Measurements from ENCODE around the gene GNAT2.

Gene GNAT2

GRCh38 chr1:109626682-109627408 is 7.4 kb upstream of the GNAT2 start:
- DNase-seq, result no peak

- DNase-seq, result no peak
Measured at GRCh38 chr1:109625601-109626560, 6.5 kb upstream of the GNAT2 start.

GRCh38 chr1:109625176-109625575 is 5.8 kb upstream of the GNAT2 start:
- no peak for DNase-seq

GRCh38 chr1:109624201-109625010 is 5.0 kb upstream of the GNAT2 start:
- no peak for DNase-seq

- DNase-seq, result no peak
Measured at GRCh38 chr1:109623601-109624161, 4.3 kb upstream of the GNAT2 start.

GRCh38 chr1:109622895-109623294 is 3.5 kb upstream of the GNAT2 start:
- no peak for DNase-seq

- DNase-seq, result no peak
Measured at GRCh38 chr1:109622137-109622892, 2.9 kb upstream of the GNAT2 start.

GRCh38 chr1:109621379-109622136 is 2.1 kb upstream of the GNAT2 start:
- no peak for DNase-seq

GRCh38 chr1:109620841-109621286 is 1.4 kb upstream of the GNAT2 start:
- DNase-seq, result peak; percentile 96

- peak; percentile 72 for DNase-seq
Measured at GRCh38 chr1:109620401-109620791, 980 bp upstream of the GNAT2 start.

- no peak for DNase-seq
Measured at GRCh38 chr1:109618661-109619575, 498 bp downstream of the GNAT2 start.

- peak; percentile 89 for DNase-seq
Measured at GRCh38 chr1:109617291-109617801, 2.1 kb downstream of the GNAT2 start.

- no peak for DNase-seq
Measured at GRCh38 chr1:109616391-109616790, 3.0 kb downstream of the GNAT2 start.

- DNase-seq, result no peak
Measured at GRCh38 chr1:109615879-109616278, 3.5 kb downstream of the GNAT2 start.

- DNase-seq, result peak; percentile 63
Measured at GRCh38 chr1:109613361-109614147, 5.9 kb downstream of the GNAT2 start.

GRCh38 chr1:109611308-109611990 is 8.0 kb downstream of the GNAT2 start:
- DNase-seq, result no peak

- peak; percentile 72 for DNase-seq
Measured at GRCh38 chr1:109610609-109611307, 8.7 kb downstream of the GNAT2 start.

GRCh38 chr1:109609881-109610280 is 9.5 kb downstream of the GNAT2 start:
- no peak for DNase-seq

Measured in EL (cell line).